ENCODE results near the gene TMEM190. TPM values are rescaled to one million over a fixed set of nuclear protein-coding genes. Genes with fewer than 3 reads are reported as not detected.
A peak's percentile ranks its signal among the peaks of the same experiment; 100 is the strongest.

TMEM190 gene
- total RNA-seq, 1 experiment from 2014 or later = not detected

- Histone ChIP-seq H3K27ac (ENCODE audit: low read depth, low read length) (peak within 1 kb of the TSS; percentile 51; the same call in 1 of the 2 replicates), H3K9ac (ENCODE audit: low read length) (peak within 1 kb of the TSS; percentile 52), H3K4me2 (ENCODE audit: low read length) (peak within 1 kb of the TSS; percentile 94), H3K27me3 (ENCODE audit: insufficient read depth, low read length) (no peaks in the 10 kb centered on the region), H3K4me1 (ENCODE audit: control insufficient read depth in 1 of 2, insufficient read depth in 2 of 2, low read length in 2 of 2) (peaks cover 13 to 45% of the 10 kb centered on the region in 2 experiments; a peak in 3 of 4 replicates), H3K4me3 (replicated peaks in 1 of 2; ENCODE audit: low read depth in 1 of 2, low read length in 2 of 2) (peak within 1 kb of the TSS; percentile 52 to 63), H3K9me3 (ENCODE audit: control insufficient read depth in 1 of 2, insufficient read depth in 1 of 2, low read depth in 1 of 2, low read length in 2 of 2) (no peaks in the 10 kb centered on the region), H3K36me3 (ENCODE audit: control insufficient read depth in 1 of 2, insufficient read depth in 2 of 2, low read length in 2 of 2) (no peaks in the 10 kb centered on the region), H2AFZ (ENCODE audit: low read depth, low read length, poor library complexity, severe bottlenecking) (no peak within 1 kb of the TSS), H3K79me2 (ENCODE audit: insufficient read depth, low read length) (no peaks in the 10 kb centered on the region), H4K20me1 (ENCODE audit: insufficient read depth) (no peaks in the 10 kb centered on the region), H3K9me2 (ENCODE audit: insufficient read depth) (no peaks in the 10 kb centered on the region)
- no peak for DNase-seq (ENCODE audit: low read depth, low spot score)
- RAD21 ChIA-PET (ENCODE audit: low non-redundant PET in 1 of 2, low total read pairs in 2 of 2, uncharacterized antibody in 2 of 2, unreplicated experiment in 2 of 2) = no interaction called here
- no peak for TF ChIP-seq ELF1 (IDR thresholded peaks at IDR 0.05; ENCODE audit: borderline replicate concordance, low read depth)
- TF ChIP-seq SIN3A (IDR thresholded peaks at IDR 0.05; ENCODE audit: low read depth) = no peak
- TF ChIP-seq POLR2A (IDR thresholded peaks at IDR 0.05; ENCODE audit: borderline replicate concordance, extremely low read depth, insufficient read depth, insufficient read length) = no peak
- no peak for TF ChIP-seq POLR2AphosphoS5 (IDR thresholded peaks at IDR 0.05; ENCODE audit: low read depth, low read length)
- TF ChIP-seq ZNF274 (IDR thresholded peaks at IDR 0.05; ENCODE audit: low read depth, low read length) = no peak
- no peak for TF ChIP-seq FOSL1 (IDR thresholded peaks at IDR 0.05; ENCODE audit: low read depth)
- no peak for TF ChIP-seq ZFX (IDR thresholded peaks at IDR 0.05)
- no peak for TF ChIP-seq ATF3 (IDR thresholded peaks at IDR 0.05)
- no peak for TF ChIP-seq EGR1 (IDR thresholded peaks at IDR 0.05; ENCODE audit: low read depth)
- TF ChIP-seq TCF7L2 (IDR thresholded peaks at IDR 0.05; ENCODE audit: borderline replicate concordance, extremely low read depth, insufficient read depth, insufficient read length) = no peak
- no peak for TF ChIP-seq EZH2phosphoT487 (IDR thresholded peaks at IDR 0.05; ENCODE audit: borderline replicate concordance)
- TF ChIP-seq EZH2 (IDR thresholded peaks at IDR 0.05) = no peak
- TF ChIP-seq YY1 (IDR thresholded peaks at IDR 0.05; ENCODE audit: extremely low read depth, insufficient replicate concordance, low read depth, low read length) = no peak
- no peak for TF ChIP-seq ZBTB33 (IDR thresholded peaks at IDR 0.05; ENCODE audit: extremely low read depth, insufficient replicate concordance, low read length)
- TF ChIP-seq MAX (IDR thresholded peaks at IDR 0.05) = no peak
- BruUV-seq (replicated peaks) = no TSS peak
- CTCF ChIA-PET = no interaction called here
- POLR2A ChIA-PET = no interaction called here
- intact Hi-C loops (cut with micrococcal nuclease) = no loop called here
- ATAC-seq = no peak
Observed at GRCh38 chr19:55370305-55370988, 6.2 kb upstream of the TMEM190 start, which contains the start of gene IL11. Gene IL11 (minus strand): TSS chr19:55370463. CDS start chr19:55370310, 153 bp downstream.
